ENCODE data around the gene SRP54. TPM values are rescaled to one million over a fixed set of nuclear protein-coding genes. Genes with fewer than 3 reads are reported as not detected.

The SRP54 gene
- total RNA-seq, 2 experiments from 2014 or later = 56.3 to 63.5 TPM

- CTCF ChIA-PET = no interaction called here
- peaks cover 27% of the 10 kb centered on the region for H3K36me3 Mint-ChIP-seq
Measured at GRCh38 chr14:35072226-35072625, 89.4 kb downstream of the SRP54 start.

GRCh38 chr14:35073486-35073885, 90.7 kb downstream of the SRP54 start:
- ATAC-seq = no peak
- no peak overlapping the region for H3K4me3 Mint-ChIP-seq
- CTCF ChIA-PET = interaction anchor here (0.8 kb wide), 1 partner anchor 47 kb away, joined by 3 read pairs; no protein-coding TSS in a partner anchor
- no peak for DNase-seq
- peaks cover 24% of the 10 kb centered on the region for H3K36me3 Mint-ChIP-seq
- H3K27me3 Mint-ChIP-seq = no peaks in the 10 kb centered on the region
- no peak overlapping the region for H3K27ac Mint-ChIP-seq
- H3K9me3 Mint-ChIP-seq (ENCODE audit: low read depth) = no peaks in the 10 kb centered on the region
- H3K4me1 Mint-ChIP-seq = no peaks in the 10 kb centered on the region

More at GRCh38 chr14:35072226-35072625, 89.4 kb downstream of the SRP54 start:
- H3K4me3 Mint-ChIP-seq = no peak overlapping the region
- H3K27me3 Mint-ChIP-seq = no peaks in the 10 kb centered on the region
- no peak for ATAC-seq
- H3K27ac Mint-ChIP-seq = no peak overlapping the region
- H3K4me1 Mint-ChIP-seq = no peaks in the 10 kb centered on the region
- no peaks in the 10 kb centered on the region for H3K9me3 Mint-ChIP-seq (ENCODE audit: low read depth)
- no peak for DNase-seq

GRCh38 chr14:35078082-35078481, 95.3 kb downstream of the SRP54 start:
- no peaks in the 10 kb centered on the region for H3K9me3 Mint-ChIP-seq (ENCODE audit: low read depth)
- peaks cover 14% of the 10 kb centered on the region for H3K36me3 Mint-ChIP-seq
- no peaks in the 10 kb centered on the region for H3K4me1 Mint-ChIP-seq
- no peaks in the 10 kb centered on the region for H3K27me3 Mint-ChIP-seq
- DNase-seq (no peak), ATAC-seq (no peak)
- no peak overlapping the region for H3K27ac Mint-ChIP-seq
- H3K4me3 Mint-ChIP-seq = no peak overlapping the region
- CTCF ChIA-PET = no interaction called here

Other genes starting within 250 kb of the SRP54 start
- gene BAZ1A, start 107.6 kb upstream of the SRP54 start, total RNA-seq = 10 to 100 TPM; 48.7 to 57.4 TPM
- gene FAM177A1, start 63.3 kb downstream of the SRP54 start, total RNA-seq = 10 to 100 TPM; 40.1 to 40.7 TPM
- 10 to 100 TPM; 38.9 to 47.1 TPM for gene PPP2R3C, start 139.0 kb downstream of the SRP54 start, total RNA-seq
- 10 to 100 TPM; 28.0 to 31.3 TPM for gene PRORP, start 139.6 kb downstream of the SRP54 start, total RNA-seq

All from activated CD8-positive, alpha-beta memory T cell treated with anti-CD3 and anti-CD28 coated beads, Interleukin-2, amount 10 ng/mL, durations not matched to agents 7 days and 5 days (primary cell).